ENCODE data around the gene PDE11A.

The PDE11A gene

DNA sequence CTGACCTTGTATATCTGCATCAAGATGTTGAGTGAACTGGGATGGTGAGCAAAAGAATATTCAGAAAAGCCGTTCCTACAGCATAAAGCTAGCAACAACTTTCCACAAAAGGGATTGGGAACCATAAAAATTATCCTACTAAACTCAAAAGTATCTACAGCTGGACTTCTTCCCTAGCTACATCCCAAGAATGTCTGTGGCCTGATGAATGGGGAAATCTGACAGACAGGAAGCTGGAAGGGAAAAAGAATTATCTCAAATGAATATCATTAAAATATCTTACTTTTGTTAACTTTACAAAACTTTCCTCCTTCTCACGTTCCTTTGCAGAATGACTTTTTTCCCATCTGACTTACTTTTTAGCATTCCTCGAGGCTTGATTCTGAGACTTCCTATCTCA is 150.9 kb downstream of the PDE11A start:
- DNase-seq: no peak

- no peak for DNase-seq
These were observed 155.4 kb downstream of the PDE11A start for GRCh38 chr2:177917169-177917568.

- no peak for DNase-seq
These were observed 156.2 kb downstream of the PDE11A start for GRCh38 chr2:177916342-177916741.

- DNase-seq: no peak
These were observed 158.3 kb downstream of the PDE11A start for GRCh38 chr2:177914247-177914646.

- DNase-seq: no peak
These were observed 162.6 kb downstream of the PDE11A start for GRCh38 chr2:177909962-177910361.

- DNase-seq: no peak
These were observed 163.8 kb downstream of the PDE11A start for GRCh38 chr2:177908824-177909223.

DNA sequence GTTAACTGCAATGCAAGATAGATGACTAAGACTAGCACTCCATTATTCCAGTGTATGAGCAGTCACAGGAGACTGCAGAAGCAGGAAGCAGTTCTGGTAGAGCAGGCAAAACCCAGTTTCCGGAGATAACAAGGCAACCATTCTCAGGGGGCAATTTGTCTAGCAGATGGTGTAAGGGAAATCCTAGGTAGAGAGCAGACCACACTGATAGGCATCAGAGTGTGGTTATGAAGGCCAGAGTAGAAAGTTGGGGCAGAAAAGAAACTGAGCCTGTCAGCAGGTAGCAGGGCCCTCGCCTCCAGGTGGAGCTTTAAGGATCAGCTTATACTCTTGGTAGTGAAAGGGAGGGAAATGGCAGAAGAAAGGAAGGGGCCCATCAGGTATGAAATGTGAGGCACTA is 164.4 kb downstream of the PDE11A start:
- no peak for DNase-seq

GRCh38 chr2:177906041-177906718 is 166.4 kb downstream of the PDE11A start:
- DNase-seq: peak; percentile 5

DNA sequence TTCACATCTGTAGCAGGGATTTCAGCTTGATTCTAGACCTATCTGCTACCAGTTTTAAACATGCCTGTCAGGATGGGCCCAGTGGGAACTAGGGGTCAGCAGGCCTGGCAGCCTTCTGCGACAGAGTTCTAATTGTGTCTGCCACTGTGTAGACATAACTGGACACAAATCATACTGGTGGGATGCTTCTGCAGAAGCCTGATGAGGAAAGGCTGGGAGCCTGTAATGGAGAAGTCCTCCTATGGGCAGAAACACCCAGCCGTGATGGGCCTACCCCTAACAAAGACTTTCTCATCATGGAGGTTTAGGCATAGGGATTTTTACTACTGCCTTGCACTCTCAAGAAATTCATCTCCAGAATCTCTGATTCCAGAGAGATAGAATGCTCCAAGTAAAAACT is 166.9 kb downstream of the PDE11A start:
- no peak for DNase-seq

DNA sequence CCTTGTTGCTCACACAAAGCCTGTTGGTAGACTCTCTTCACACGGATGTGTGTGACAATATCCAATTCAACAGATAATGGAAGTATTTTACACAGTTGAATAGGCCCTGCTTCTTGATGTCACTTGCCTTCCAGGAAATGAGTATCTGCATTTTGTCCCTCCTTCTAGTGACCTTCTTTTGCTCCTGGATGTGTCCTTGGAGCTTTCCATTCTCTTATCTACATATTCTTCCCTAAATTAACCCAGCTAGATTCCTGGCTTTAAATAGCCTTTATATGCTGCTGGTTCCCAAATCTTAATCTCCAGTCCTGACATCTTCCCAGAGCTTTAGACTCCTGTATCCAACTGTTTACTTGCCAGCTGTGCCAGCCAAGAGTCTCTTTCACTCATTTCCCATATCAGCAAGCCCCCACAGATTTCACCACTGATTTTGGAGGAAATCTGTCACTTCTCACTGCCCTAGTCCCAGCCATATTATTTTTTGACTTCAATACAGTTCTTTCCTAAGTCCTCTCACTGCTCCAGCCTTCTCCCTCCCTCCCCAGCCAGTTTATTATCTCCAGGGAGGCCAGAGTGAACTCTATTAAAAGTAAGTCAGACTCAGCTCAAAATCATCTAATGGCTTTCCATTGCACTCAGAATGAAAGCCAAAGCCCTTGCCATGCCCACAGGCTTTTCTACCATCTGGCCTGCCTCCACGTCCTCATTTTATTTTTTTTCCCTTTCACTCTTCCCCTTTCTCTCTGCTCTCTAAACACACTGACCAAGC is 170.0 kb downstream of the PDE11A start:
- no peak for DNase-seq

DNA sequence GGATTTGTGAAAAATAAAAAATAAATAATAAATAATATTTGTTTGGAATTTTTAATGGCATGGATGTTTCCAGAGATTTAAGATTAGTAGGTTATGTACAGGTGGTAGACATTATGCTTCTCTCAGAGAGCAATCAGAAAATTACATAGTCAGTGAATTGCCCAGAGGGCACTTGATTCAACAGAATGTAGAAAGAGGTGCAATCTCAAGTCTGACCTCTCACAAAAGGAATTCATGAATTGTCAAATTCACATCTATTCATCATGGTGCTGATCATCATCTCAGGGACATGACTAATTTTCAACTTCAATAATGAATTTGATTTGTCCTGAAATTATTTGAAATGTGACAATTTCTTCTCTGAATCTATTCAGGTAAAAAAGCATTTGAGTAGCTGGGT is 172.5 kb downstream of the PDE11A start:
- DNase-seq: no peak

GRCh38 chr2:177897278-177897677 is 175.3 kb downstream of the PDE11A start:
- no peak for DNase-seq

- no peak for DNase-seq
These were observed 176.0 kb downstream of the PDE11A start for GRCh38 chr2:177896587-177896986.

- DNase-seq: no peak
These were observed 178.0 kb downstream of the PDE11A start for GRCh38 chr2:177894546-177894945.

- no peak for DNase-seq
These were observed 178.7 kb downstream of the PDE11A start for GRCh38 chr2:177893880-177894279.

GRCh38 chr2:177891533-177891932 is 181.0 kb downstream of the PDE11A start:
- DNase-seq: no peak

DNA sequence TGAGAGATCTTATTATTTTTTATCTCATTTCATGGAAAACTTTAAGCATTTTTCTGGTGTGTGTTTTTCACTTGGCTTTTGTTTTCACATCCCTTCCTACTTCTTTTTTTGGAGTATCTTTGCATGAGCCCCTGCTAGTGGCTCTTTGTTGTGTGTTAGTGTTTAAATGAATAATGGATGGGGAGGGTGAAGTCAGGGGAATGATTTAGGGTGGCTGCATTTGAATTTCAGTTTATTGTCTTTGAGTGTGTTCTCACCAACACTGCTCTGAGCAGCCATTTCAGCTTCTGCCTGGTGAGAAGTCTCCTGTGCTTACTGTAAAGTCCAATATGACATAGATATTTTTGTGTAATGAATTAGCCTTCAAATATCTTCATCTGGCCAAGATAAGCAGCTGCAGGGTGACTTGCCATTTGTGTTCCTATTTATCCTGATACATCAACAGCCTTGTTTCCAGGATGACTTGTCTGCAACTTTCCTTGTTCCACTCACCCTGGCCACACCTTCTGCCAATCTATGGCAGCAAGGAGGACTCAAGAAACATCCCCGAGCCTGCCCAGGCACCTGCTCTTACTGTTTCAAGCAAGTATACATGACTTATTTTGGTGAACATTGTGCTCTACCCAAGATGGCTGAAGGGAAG is 182.6 kb downstream of the PDE11A start:
- no peak for DNase-seq

- DNase-seq: no peak
These were observed 184.0 kb downstream of the PDE11A start for GRCh38 chr2:177888581-177888980.

DNA sequence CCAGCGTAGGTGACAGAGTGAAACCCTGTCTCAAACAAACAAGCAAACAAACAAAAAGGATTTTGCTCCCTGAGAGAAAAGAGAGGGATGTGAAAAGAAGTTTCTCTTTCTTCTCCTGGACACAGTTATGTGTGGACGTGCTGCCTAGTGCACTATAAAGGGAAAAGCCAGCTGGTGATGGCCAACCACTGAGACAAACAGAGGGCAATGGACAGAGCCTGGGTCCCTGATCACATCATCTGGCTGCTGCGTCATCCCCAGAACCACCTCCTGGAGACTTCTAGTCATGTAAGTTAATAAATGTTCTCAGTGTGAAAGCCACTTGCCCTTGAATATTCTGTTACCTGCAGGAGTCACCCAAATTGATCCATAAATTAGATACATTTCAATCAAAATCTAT is 184.9 kb downstream of the PDE11A start:
- DNase-seq: no peak

GRCh38 chr2:177886824-177887223 is 185.8 kb downstream of the PDE11A start:
- DNase-seq: no peak

DNA sequence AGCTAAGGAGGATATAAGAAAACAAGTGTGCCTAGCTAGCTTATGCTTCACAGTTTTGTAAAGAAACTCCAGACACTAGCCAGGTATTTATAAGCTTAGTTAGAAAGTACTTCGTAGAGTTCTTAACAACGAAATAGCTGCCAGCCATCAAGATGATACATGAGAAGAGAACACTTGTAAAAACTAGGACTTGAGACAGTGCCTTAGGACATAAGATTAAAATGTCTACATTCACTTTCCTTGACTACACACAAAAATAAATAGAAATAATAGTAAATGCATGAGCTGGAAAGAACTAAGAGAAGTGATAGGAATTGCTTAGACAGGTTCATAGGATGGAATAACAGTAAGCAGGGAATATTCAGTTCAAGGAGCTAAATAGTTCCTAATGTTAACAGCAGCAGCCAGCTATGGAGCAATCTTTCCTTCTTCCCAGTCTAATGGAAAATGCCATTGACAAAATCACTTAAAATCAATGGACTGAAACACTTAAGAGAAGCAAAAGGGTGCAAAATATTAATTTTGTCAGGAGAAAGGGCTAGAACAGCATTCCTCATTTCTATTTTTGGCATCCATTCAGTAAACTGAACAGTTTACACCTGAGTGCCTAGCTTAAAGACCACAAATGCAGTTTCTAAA is 186.6 kb downstream of the PDE11A start:
- no peak for DNase-seq

- DNase-seq: no peak
These were observed 189.4 kb downstream of the PDE11A start for GRCh38 chr2:177883177-177883576.

- no peak for DNase-seq
These were observed 190.1 kb downstream of the PDE11A start for GRCh38 chr2:177882501-177882900.

- DNase-seq: no peak
These were observed 190.7 kb downstream of the PDE11A start for GRCh38 chr2:177881921-177882320.
